Nephron progenitor cell (in vitro differentiated cells): Measurements from ENCODE around the gene WBP4.

Experiments
- DNase-seq: peaks from one replicate; pipeline ENCODE4 v3.0.0; 2021
- H3K27ac Mint-ChIP-seq: 2 replicates; pipeline ENCODE4 v1.8.0; 2021; ENCODE audit warnings: mild to moderate bottlenecking, moderate library complexity, mixed read lengths
- H3K27me3 Mint-ChIP-seq: 2 replicates; pipeline ENCODE4 v1.8.0; 2021; ENCODE audit warnings: mild to moderate bottlenecking, low read depth, mixed read lengths; ENCODE audit not compliant: poor library complexity
- H3K36me3 Mint-ChIP-seq: 2 replicates; pipeline ENCODE4 v1.8.0; 2021; ENCODE audit warnings: low read depth, mixed read lengths
- H3K4me1 Mint-ChIP-seq: 2 replicates; pipeline ENCODE4 v1.8.0; 2021; ENCODE audit warnings: mixed read lengths
- H3K4me3 Mint-ChIP-seq: 2 replicates; pipeline ENCODE4 v1.8.0; 2021; ENCODE audit warnings: mild to moderate bottlenecking, moderate library complexity, mixed read lengths
- H3K9me3 Mint-ChIP-seq: 2 replicates; pipeline ENCODE4 v1.8.0; 2021; ENCODE audit warnings: mild to moderate bottlenecking, moderate library complexity, mixed read lengths
- CTCF ChIP-seq: fragments of 200-600 bp; sonication (generic); IDR thresholded peaks from 2 replicates; pipeline ENCODE4 v1.5.0; 2021; ENCODE audit warnings: antibody characterized with exemption

Gene WBP4, protein sequence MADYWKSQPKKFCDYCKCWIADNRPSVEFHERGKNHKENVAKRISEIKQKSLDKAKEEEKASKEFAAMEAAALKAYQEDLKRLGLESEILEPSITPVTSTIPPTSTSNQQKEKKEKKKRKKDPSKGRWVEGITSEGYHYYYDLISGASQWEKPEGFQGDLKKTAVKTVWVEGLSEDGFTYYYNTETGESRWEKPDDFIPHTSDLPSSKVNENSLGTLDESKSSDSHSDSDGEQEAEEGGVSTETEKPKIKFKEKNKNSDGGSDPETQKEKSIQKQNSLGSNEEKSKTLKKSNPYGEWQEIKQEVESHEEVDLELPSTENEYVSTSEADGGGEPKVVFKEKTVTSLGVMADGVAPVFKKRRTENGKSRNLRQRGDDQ

GRCh38 chr13:41061075-41061913, at the start of gene WBP4:
Gene WBP4 (plus strand): TSS chr13:41061509. CDS start chr13:41061674, 165 bp downstream.
- H3K27me3 Mint-ChIP-seq = peaks cover 6% of the 10 kb centered on the region
- no peak for TF ChIP-seq CTCF
- no peaks in the 10 kb centered on the region for H3K9me3 Mint-ChIP-seq

GRCh38 chr13:41012536-41012935, 48.8 kb upstream of the WBP4 start:
- H3K4me1 Mint-ChIP-seq = peaks cover 5% of the 10 kb centered on the region
- H3K4me3 Mint-ChIP-seq = no peak overlapping the region
- no peaks in the 10 kb centered on the region for H3K27me3 Mint-ChIP-seq
- peaks cover 9% of the 10 kb centered on the region for H3K36me3 Mint-ChIP-seq
- no peak overlapping the region for H3K27ac Mint-ChIP-seq
- no peak for DNase-seq
- H3K9me3 Mint-ChIP-seq = no peaks in the 10 kb centered on the region
- no peak for TF ChIP-seq CTCF

More at GRCh38 chr13:41061075-41061913, at the start of gene WBP4:
- DNase-seq = peak; percentile 86
- Mint-ChIP-seq H3K4me3 (peak within 1 kb of the TSS; percentile 93), H3K36me3 (peaks cover 15% of the 10 kb centered on the region), H3K4me1 (peaks cover 61% of the 10 kb centered on the region), H3K27ac (peak within 1 kb of the TSS; percentile 100)

GRCh38 chr13:41013835-41014234, 47.5 kb upstream of the WBP4 start:
- no peak for DNase-seq
- Mint-ChIP-seq H3K4me1 (peaks cover 15% of the 10 kb centered on the region), H3K4me3 (no peak overlapping the region), H3K27me3 (no peaks in the 10 kb centered on the region), H3K9me3 (no peaks in the 10 kb centered on the region), H3K27ac (no peak overlapping the region), H3K36me3 (peaks cover 4% of the 10 kb centered on the region)
- no peak for TF ChIP-seq CTCF

GRCh38 chr13:41015920-41016319, 45.4 kb upstream of the WBP4 start:
- no peak overlapping the region for H3K4me3 Mint-ChIP-seq
- H3K9me3 Mint-ChIP-seq = no peaks in the 10 kb centered on the region
- DNase-seq = no peak
- H3K27me3 Mint-ChIP-seq = no peaks in the 10 kb centered on the region
- TF ChIP-seq CTCF = no peak
- peaks cover 22% of the 10 kb centered on the region for H3K4me1 Mint-ChIP-seq
- peaks cover 4% of the 10 kb centered on the region for H3K36me3 Mint-ChIP-seq
- no peak overlapping the region for H3K27ac Mint-ChIP-seq

- H3K27ac Mint-ChIP-seq = no peak overlapping the region
These were observed 44.1 kb upstream of the WBP4 start for GRCh38 chr13:41017159-41017558.

More at GRCh38 chr13:41017159-41017558, 44.1 kb upstream of the WBP4 start:
- Mint-ChIP-seq H3K36me3 (peaks cover 4% of the 10 kb centered on the region), H3K9me3 (no peaks in the 10 kb centered on the region), H3K4me3 (no peak overlapping the region), H3K4me1 (peaks cover 22% of the 10 kb centered on the region), H3K27me3 (no peaks in the 10 kb centered on the region)
- TF ChIP-seq CTCF = no peak
- no peak for DNase-seq
